Mesenchymal stem cell (in vitro differentiated cells and primary cell): ENCODE measurements around the gene HDAC2.
A peak's percentile ranks its signal among the peaks of the same experiment; 100 is the strongest.
"Not testable (repeated sequence)": the region's sequence is repeated elsewhere in the genome, so short reads cannot be mapped to it uniquely, and the experiment has no call there.

Source experiments
- DNase-seq: peaks from one replicate; pipeline ENCODE4 v3.0.0-alpha.2; 2013
- H2AFZ ChIP-seq: one replicate; pipeline ENCODE4 v1.6.1; 2013; ENCODE audit warnings: low read depth, mild to moderate bottlenecking, control low read depth, inconsistent platforms, low read length, moderate library complexity
- H2AK5ac ChIP-seq: 2 replicates; pipeline ENCODE4 v1.6.1; 2013; ENCODE audit warnings: low read length, moderate library complexity, mild to moderate bottlenecking, inconsistent platforms; ENCODE audit not compliant: severe bottlenecking
- H2BK120ac ChIP-seq: one replicate; pipeline ENCODE4 v1.6.1; 2013; ENCODE audit warnings: low read depth, mild to moderate bottlenecking, inconsistent platforms, low read length, moderate library complexity
- H2BK12ac ChIP-seq, 2 experiments: one replicate each; pipeline ENCODE4 v1.6.1; 2013; ENCODE audit warnings: inconsistent platforms in 2 of 2, low read length in 2 of 2, mild to moderate bottlenecking in 2 of 2, moderate library complexity in 2 of 2, control low read depth in 1 of 2
- H2BK15ac ChIP-seq: one replicate; pipeline ENCODE4 v1.6.1; 2013; ENCODE audit warnings: mild to moderate bottlenecking, low read depth, inconsistent platforms; ENCODE audit not compliant: poor library complexity, severe bottlenecking
- H2BK5ac ChIP-seq: 2 replicates; pipeline ENCODE4 v1.6.1; 2013; ENCODE audit warnings: low read depth, mild to moderate bottlenecking, low read length, control low read depth, inconsistent platforms; ENCODE audit not compliant: poor library complexity, severe bottlenecking
- H3K14ac ChIP-seq, 2 experiments: one replicate each; pipeline ENCODE4 v1.6.1; 2013; ENCODE audit warnings: inconsistent platforms in 2 of 2, low read length in 2 of 2, control low read depth in 1 of 2, mild to moderate bottlenecking in 1 of 2, moderate library complexity in 1 of 2
- H3K18ac ChIP-seq, 2 experiments: one replicate each; pipeline ENCODE4 v1.6.1; 2013; ENCODE audit warnings: inconsistent platforms in 2 of 2, low read length in 2 of 2, control low read depth in 1 of 2, low read depth in 1 of 2, mild to moderate bottlenecking in 1 of 2
- H3K23ac ChIP-seq, 2 experiments: one replicate each; pipeline ENCODE4 v1.6.1; 2013; ENCODE audit warnings: inconsistent platforms in 2 of 2, low read length in 2 of 2, mild to moderate bottlenecking in 2 of 2, moderate library complexity in 2 of 2, control low read depth in 1 of 2
- H3K27ac ChIP-seq: 2 replicates; pipeline ENCODE4 v1.5.1; 2013; ENCODE audit warnings: mild to moderate bottlenecking, moderate library complexity, low read length, control low read depth, inconsistent platforms; ENCODE audit not compliant: poor library complexity, severe bottlenecking
- H3K27me3 ChIP-seq, 2 experiments: 2 replicates each; pipeline versions ENCODE4 v1.6.1 to v1.7.0; 2013; ENCODE audit warnings: low read length in 2 of 2, mild to moderate bottlenecking in 2 of 2, moderate library complexity in 2 of 2, control low read depth in 1 of 2, inconsistent platforms in 1 of 2; ENCODE audit not compliant: control insufficient read depth in 1 of 2, insufficient read depth in 1 of 2
- H3K36me3 ChIP-seq, 2 experiments: 2 replicates each; pipeline versions ENCODE4 v1.6.1 to v1.7.0; 2013; ENCODE audit warnings: low read length in 2 of 2, control low read depth in 1 of 2, inconsistent platforms in 1 of 2, low read depth in 1 of 2, mild to moderate bottlenecking in 1 of 2; ENCODE audit not compliant: insufficient read depth in 2 of 2, control insufficient read depth in 1 of 2
- H3K4ac ChIP-seq, 2 experiments: one replicate each; pipeline ENCODE4 v1.6.1; 2013; ENCODE audit warnings: inconsistent platforms in 2 of 2, low read length in 2 of 2, mild to moderate bottlenecking in 2 of 2, moderate library complexity in 2 of 2, control low read depth in 1 of 2, low read depth in 1 of 2
- H3K4me1 ChIP-seq: 2 replicates; pipeline ENCODE4 v1.6.1; 2013; ENCODE audit warnings: low read depth, low read length, control low read depth; ENCODE audit not compliant: control insufficient read depth, insufficient read depth
- H3K4me2 ChIP-seq: 2 replicates; pipeline ENCODE4 v1.6.1; 2013; ENCODE audit warnings: low read length, mild to moderate bottlenecking, inconsistent platforms; ENCODE audit not compliant: poor library complexity, severe bottlenecking
- H3K4me3 ChIP-seq, 2 experiments: 2 replicates each; pipeline versions ENCODE4 v1.5.1 to v1.7.0; 2013; ENCODE audit warnings: low read length in 2 of 2, mild to moderate bottlenecking in 2 of 2, control low read depth in 1 of 2, low read depth in 1 of 2; ENCODE audit not compliant: insufficient read depth in 1 of 2
- H3K79me1 ChIP-seq: replicated peaks from 2 replicates; pipeline ENCODE4 v1.6.1; 2013; ENCODE audit warnings: mild to moderate bottlenecking, control low read depth, low read length, inconsistent platforms; ENCODE audit not compliant: poor library complexity, severe bottlenecking
- H3K9ac ChIP-seq: 2 replicates; pipeline ENCODE4 v1.7.0; 2013; ENCODE audit warnings: mild to moderate bottlenecking, low read length, moderate library complexity
- H3K9me3 ChIP-seq: 2 replicates; pipeline ENCODE4 v1.7.0; 2013; ENCODE audit warnings: mild to moderate bottlenecking, low read length; ENCODE audit not compliant: control insufficient read depth
- H4K8ac ChIP-seq: one replicate; pipeline ENCODE4 v1.6.1; 2013; ENCODE audit warnings: inconsistent platforms, mild to moderate bottlenecking, low read length, moderate library complexity
- H4K91ac ChIP-seq: one replicate; pipeline ENCODE4 v1.6.1; 2013; ENCODE audit warnings: mild to moderate bottlenecking, low read length, inconsistent platforms
- WGBS: methylation state at CpG from one replicate; pipeline ENCODE4 v1.1.7; 2013; ENCODE audit warnings: mixed read lengths; 5-methylcytosine and 5-hydroxymethylcytosine counted together

Gene HDAC2

DNA sequence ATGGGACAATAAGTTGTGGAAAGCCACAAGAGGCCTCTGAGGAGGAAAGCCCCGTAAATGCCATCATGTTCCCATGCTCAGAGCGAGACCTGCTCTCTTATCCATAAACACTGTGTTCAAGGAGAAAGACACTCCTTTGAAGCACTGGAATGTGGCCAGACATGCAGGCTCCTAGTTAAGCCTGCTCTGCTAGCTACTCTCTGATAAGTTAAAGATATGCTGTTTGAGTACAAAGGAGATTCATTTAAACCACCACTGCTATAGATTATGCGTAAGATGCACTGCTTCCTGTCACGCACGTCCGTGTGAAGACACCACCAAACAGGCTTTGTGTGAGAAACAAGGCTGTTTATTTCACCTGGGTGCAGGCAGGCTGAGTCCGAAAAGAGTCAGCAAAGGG lies 40.5 kb upstream of the HDAC2 start:
- not testable (repeated sequence) for H3K4me3 ChIP-seq, H3K4me2 ChIP-seq, H4K91ac ChIP-seq, H3K9ac ChIP-seq, H3K4ac ChIP-seq, H3K14ac ChIP-seq, H3K4me1 ChIP-seq, H3K27ac ChIP-seq, H2BK5ac ChIP-seq, H3K36me3 ChIP-seq, H2AFZ ChIP-seq, H3K23ac ChIP-seq, H2AK5ac ChIP-seq, H2BK120ac ChIP-seq, H2BK15ac ChIP-seq, H3K18ac ChIP-seq, H3K79me1 ChIP-seq, H2BK12ac ChIP-seq, H3K27me3 ChIP-seq, H3K9me3 ChIP-seq
- DNase-seq, result peak; percentile 61
- peak overlapping the region; percentile 45 for H4K8ac ChIP-seq
- 34% methylated on average over 6 of the region's 7 CpGs for WGBS

DNA sequence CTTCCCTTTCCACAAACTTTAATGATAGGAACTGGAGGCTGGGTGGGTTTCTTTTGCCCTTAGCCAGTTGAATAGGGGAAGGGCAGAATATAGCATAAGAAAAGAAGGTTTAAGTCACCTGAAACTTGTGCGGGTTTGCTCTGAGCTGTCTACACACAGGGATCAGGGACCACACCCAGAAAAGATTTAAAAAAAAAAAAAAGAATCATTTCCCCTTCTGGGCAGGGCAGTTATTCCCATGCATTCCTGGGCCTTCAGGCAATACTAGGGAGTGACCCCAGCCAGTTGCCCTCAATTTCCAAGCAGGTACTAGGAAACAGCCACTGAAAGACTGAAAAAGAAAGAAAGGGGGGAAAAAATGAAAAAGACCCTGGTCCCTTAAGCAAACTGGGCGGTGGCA lies 39.6 kb upstream of the HDAC2 start:
- Histone ChIP-seq H3K4me2 (no peak overlapping the region), H3K18ac (no peak overlapping the region), H2AFZ (no peak overlapping the region), H2BK15ac (no peak overlapping the region), H3K36me3 (no peaks in the 10 kb centered on the region), H2BK12ac (no peak overlapping the region), H4K8ac (no peak overlapping the region), H3K27me3 (no peaks in the 10 kb centered on the region), H4K91ac (no peak overlapping the region), H2AK5ac (peak overlapping the region; percentile 19), H2BK120ac (peak overlapping the region; percentile 13), H3K79me1 (peaks cover 1% of the 10 kb centered on the region), H3K27ac (no peak overlapping the region), H3K9me3 (no peaks in the 10 kb centered on the region), H3K14ac (no peak overlapping the region), H3K4me1 (no peaks in the 10 kb centered on the region), H3K4me3 (no peak overlapping the region), H3K4ac (no peak overlapping the region), H3K9ac (no peak overlapping the region), H3K23ac (no peak overlapping the region), H2BK5ac (no peak overlapping the region)
- 71% methylated on average over 2 of the region's 2 CpGs for WGBS
- no peak for DNase-seq

DNA sequence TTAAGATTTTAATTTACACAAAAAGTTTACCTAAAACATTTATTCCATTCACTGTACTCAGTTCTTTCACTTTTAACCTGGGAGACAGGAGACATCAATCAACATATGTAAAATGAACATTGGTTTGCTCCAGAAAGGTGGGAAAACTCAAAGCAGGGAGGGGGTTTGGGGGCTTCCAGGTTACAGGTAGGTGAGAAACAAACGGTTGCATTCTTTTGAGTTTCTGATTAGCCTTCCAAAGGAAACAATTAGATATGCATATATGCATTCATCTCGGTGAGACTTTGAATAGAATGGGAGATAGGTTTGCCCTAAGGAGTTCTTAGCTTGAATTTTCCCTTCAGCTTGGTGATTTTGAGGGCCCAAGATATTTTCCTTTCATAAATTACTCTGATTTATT lies 38.2 kb upstream of the HDAC2 start:
- no peaks in the 10 kb centered on the region for H3K4me1 ChIP-seq
- no peak for DNase-seq
- H4K8ac ChIP-seq, result no peak overlapping the region
- no peak overlapping the region for H2BK5ac ChIP-seq
- H2AFZ ChIP-seq, result no peak overlapping the region
- H3K4me2 ChIP-seq, result no peak overlapping the region
- no peak overlapping the region for H2BK120ac ChIP-seq
- no peak overlapping the region for H3K18ac ChIP-seq
- no peak overlapping the region for H2BK12ac ChIP-seq
- no peaks in the 10 kb centered on the region for H3K27me3 ChIP-seq
- no peak overlapping the region for H3K4me3 ChIP-seq
- H2AK5ac ChIP-seq, result no peak overlapping the region
- 0% methylated on average over 1 of the region's 2 CpGs for WGBS
- H3K36me3 ChIP-seq, result no peaks in the 10 kb centered on the region
- H2BK15ac ChIP-seq, result no peak overlapping the region
- no peak overlapping the region for H3K4ac ChIP-seq
- no peak overlapping the region for H3K9ac ChIP-seq
- H3K27ac ChIP-seq, result no peak overlapping the region
- no peak overlapping the region for H3K14ac ChIP-seq
- no peak overlapping the region for H4K91ac ChIP-seq
- no peak overlapping the region for H3K23ac ChIP-seq
- H3K9me3 ChIP-seq, result no peaks in the 10 kb centered on the region
- peaks cover 1% of the 10 kb centered on the region for H3K79me1 ChIP-seq

DNA sequence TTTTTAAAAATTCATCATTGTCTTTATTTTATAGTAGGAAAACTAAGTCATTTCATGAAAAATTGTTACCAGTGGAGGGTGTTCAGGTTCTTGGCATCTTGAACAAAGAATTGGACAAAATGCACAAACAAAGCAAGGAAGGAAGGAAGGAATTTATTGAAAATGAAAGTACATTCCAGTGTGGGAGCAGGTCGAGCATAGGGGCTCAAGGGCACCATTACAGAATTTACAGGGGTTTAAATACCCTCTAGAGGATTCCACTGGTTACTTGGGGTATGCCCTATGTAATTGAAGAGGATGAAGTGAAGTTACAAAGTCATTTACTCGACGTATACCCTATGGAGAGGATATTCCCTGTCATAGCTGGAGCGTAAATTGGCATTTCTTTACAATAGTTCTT lies 37.4 kb upstream of the HDAC2 start:
- no peak for DNase-seq
- Histone ChIP-seq H3K4me2 (peak overlapping the region; percentile 59), H3K18ac (no peak overlapping the region), H3K36me3 (no peaks in the 10 kb centered on the region), H2BK12ac (no peak overlapping the region), H2BK15ac (no peak overlapping the region), H2AK5ac (no peak overlapping the region), H3K4me1 (no peaks in the 10 kb centered on the region), H2BK5ac (no peak overlapping the region), H3K14ac (no peak overlapping the region), H3K4ac (no peak overlapping the region), H3K9ac (no peak overlapping the region), H2AFZ (no peak overlapping the region), H4K91ac (no peak overlapping the region), H3K27me3 (no peaks in the 10 kb centered on the region), H2BK120ac (no peak overlapping the region), H3K9me3 (no peaks in the 10 kb centered on the region), H4K8ac (no peak overlapping the region), H3K79me1 (peaks cover 1% of the 10 kb centered on the region), H3K27ac (no peak overlapping the region), H3K4me3 (peak overlapping the region in 1 of 2 experiments; percentile 29), H3K23ac (no peak overlapping the region)
- 25% methylated on average over 3 of the region's 4 CpGs for WGBS
